GM18870 (cell line): ENCODE measurements around the gene PSMD9.

Experiments used
- ATAC-seq: cut with Tn5 transposase; IDR thresholded peaks from one replicate; pipeline ENCODE4 v1.9.1; 2021; ENCODE audit warnings: moderate library complexity; ENCODE audit not compliant: unreplicated experiment

The PSMD9 gene

DNA sequence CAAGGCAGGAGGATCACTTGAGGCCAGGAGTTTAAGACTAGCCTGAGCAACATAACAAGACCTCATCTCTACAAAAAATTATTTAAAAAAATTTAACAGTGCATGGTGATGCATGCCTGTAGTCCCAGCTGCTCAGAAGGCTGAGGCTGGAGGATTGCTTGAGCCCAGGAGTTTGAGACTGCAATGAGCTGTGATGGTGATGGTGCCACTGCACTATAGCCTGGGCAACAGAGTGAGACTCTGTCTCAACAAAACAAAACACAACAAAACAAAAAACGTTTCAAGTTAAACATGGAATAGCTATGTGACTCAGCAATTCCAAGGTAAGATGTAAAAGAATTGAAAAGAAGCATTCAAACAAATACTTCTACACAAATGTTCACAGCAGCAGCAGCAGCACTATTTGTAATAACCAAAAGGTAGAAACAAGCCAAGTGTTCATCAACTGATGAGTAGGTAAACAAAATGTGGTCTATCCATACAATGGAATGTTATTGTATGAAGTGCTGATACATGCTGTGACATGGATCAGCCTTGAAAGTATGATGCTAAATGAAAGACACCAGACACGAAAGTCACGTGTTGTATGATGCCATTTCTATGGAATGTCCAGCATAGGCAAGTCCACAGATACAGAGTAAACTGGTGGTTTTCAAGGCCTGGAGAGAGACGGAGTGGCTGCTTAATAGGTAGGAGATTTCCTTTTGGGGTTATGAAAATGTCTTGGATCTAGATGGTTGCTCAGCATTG lies 61.2 kb downstream of the PSMD9 start:
- ATAC-seq = no peak

DNA sequence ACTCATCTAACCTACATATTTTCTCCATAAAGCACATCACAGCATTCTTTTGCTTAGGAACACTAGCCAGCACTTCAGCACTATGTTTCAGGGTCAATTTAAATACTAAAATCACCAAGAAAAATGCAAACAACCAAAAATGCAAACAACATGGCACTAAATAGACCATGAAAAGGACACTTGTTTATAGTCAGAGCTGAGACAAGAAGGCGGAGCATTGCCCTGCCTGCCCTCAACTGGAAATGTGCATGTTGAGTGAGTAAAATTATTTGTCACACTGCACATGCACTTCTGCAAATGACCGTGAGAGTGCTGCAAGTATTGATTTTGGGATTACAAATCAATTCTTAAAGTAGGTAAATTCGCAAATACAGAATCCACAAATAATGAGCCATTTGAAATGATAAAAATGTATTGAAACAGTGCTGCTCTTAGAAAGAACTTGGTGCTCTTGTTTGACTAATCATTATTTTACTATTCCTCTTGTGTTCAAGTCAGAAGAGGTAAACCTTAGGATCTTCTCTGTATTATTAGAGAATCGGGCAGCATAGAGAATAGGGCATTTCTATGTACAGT lies 64.6 kb downstream of the PSMD9 start:
- ATAC-seq = no peak

DNA sequence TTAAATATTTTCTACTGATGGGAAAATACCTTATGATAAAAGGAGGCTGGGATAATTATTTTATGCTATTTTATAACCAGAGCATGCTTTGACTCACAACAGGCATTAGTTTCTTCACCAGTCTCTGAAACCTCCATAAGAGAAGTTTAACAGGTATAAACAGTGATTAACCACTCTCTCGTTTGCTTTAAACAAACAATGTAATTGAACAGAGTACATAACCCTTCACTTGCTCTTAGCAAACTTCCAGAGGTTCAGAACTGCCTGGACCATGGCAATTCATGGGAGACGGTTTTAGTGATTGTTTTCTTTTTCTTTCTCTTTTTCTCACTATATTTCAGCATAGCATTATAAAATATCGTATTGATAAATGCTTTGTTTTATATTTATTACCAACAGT lies 65.1 kb downstream of the PSMD9 start:
- no peak for ATAC-seq

DNA sequence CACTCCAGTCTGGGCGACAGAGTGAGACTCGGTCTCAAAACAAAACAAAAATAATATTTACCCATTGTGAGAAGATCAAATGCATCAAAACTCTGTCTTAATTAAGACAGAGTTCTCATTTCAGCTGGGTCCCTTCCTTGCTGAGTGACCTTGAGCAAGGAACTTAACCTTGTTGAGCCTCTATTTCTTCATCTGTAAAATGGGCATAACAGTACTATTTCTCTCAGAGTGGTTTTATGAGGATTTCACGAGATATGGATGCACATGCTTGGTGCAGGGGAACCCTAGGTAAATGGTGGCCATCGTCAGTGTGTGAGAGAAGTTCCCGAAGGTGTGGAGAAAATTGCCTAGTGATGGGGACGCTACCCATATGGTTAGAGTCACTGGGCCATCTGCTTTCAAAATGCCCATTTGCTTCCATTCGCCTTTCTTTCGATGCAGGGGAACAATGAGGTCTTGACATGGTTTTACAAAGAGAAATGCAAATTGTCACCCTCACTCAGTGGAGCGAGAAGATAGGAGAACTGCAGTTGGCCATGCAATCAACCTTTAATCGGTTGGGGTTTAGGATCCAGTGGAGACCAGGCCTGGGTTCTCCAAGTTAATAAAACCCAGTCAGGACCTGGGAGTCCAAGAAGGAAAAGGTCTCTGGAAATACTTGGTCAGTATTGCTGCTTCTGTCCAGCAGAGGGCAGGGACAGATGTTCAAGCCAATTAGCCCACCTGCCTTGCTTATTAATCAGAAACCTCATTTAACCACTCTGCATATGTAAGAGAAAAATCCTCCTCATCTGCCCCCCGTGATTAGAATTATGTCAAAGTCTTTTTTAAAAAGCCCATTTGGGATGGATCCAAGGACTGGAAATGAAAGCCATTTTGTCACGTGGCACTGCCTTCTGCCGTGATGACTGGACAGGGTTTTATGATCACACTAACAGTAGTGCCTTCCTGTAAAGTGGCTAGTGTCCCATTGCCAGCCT lies 67.0 kb downstream of the PSMD9 start:
- ATAC-seq = no peak

DNA sequence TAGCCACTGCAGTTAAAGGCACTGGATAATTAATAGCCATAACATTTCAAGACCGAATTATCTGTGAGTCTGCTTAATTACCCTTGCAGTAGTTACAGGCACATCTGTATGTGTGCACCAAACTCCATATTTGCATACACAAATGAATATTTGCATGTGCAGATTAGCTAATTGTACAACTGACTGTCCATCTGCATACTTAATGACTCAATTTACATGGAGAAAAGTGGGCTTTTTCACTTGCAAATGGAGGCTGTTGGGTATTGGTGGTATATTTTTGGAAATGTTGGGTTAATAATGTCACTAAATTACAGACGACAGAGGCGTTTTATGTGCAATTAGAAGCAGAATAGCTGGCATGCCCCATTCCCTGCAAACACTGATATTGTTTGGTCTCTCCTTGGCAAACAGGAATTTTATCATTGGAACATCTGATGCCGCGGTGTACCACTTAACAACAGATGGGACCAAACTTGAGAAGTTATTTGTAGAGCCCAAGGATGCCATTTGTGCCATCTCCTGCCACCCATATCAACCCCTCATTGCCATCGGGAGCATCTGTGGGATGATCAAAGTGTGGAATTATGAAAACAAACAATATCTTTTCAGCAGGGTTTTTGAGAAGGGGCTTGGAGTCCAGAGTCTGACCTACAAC lies 69.4 kb downstream of the PSMD9 start:
- ATAC-seq = no peak

DNA sequence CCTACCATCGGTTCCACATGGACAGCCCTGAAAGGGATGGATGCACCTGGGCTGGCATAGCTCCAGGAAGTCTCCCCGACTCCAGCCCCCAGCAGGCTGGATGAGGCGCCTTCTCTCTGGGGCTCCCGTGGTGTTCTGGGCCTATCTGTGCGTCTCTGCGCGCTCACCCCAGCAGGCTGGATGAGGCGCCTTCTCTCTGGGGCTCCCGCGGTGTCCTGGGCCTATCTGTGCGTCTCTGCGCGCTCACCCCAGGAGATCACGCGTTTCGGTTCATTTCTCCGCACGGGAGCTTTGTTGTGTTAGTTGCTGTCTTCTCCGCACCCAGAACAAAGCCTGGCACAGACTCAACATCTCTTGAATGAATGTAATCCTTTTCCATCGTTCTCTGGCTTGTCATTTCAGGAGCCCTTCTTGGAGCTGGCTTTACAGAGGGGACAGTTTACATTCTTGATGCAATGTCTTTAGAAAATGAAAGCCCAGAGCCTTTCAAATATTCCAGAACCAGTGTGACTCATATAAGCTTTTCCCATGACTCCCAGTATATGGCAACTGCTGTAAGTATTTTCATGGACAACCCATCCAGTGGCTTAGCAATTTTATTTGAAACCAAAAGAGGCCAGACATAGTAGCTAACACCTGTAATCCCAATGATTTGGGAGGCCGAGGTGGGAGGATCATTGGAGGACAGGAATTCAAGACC lies 70.1 kb downstream of the PSMD9 start:
- no peak for ATAC-seq

DNA sequence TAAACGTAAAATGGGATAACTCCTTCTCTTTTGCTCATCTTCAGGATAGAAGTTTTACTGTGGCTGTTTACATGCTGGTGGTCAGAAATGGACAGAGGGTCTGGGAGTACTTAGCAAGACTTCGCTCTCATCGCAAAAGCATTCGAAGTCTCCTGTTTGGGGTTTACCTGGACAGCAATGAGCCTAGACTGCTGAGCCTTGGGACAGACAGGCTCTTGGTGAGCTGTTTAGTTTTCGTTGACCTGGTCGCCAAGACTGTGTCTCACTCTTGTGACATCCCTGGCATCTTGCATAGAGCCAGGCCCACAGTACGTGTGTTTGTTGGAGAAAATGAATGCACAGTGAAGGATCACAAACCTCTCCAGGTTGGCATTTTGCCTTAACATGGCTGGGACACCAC lies 72.0 kb downstream of the PSMD9 start:
- ATAC-seq = no peak

DNA sequence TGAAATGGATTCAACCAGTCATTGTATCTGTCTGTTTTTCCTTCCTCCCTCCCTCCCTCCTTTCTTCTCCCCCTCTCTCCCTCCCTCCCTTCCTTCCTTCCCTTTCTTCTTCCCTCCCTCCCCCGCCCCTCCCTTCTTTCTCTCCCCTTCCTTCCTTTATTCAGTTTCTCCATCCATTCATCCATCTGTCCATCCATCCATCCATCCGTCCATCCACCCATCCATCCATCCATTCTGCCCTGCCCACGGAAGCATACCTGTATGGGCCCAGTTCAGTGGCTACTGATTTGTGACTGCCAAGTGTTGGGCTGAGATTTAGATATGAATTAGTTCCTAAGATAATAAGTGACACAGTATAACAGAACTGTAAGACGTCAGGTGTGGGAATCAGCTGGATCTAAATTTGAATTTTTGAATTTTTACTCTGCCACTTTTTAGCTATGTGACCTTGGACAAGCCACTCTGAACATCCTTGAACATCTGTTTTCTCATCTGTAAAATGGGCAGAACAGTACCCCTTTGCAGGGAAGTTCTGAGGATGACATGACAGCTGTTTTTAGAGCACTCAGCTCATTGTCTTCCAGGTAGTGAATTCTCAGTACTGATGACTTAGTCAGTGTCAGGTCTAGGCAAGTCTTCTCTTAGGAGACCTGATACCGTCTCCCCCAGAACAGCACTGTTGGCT lies 72.7 kb downstream of the PSMD9 start:
- ATAC-seq = no peak

DNA sequence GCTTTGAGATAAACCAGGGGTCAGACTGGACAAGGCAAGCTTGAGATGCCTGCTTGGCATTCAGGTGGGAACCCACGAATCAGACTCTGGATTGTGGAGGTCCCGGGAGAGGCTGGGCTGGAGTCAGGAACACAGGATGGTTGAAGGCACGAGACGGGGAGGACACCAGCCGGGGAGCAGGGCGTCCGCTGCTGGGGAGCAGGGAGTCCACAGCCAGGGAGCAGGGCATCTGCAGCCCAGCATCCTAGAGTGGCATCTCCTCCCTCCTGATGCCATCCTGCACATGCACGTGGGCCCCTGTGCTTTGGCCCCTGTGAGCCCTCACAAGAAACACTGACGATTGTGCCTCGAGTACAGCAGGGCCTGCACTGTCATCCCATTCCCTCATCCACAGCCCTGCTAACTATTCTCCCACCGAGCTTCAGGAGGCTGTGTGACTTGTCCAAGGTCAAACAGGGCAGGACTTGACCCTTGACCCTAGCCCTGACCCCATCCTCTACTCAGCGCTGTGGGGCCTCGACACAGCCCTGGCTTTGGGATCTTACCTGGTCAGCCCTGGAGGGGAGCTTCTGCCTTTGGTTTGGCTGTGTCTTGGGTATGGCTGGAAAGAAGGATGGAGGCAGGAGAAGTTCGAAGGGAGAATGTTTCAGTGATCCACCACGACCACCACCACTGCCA lies 74.9 kb downstream of the PSMD9 start:
- ATAC-seq = no peak

DNA sequence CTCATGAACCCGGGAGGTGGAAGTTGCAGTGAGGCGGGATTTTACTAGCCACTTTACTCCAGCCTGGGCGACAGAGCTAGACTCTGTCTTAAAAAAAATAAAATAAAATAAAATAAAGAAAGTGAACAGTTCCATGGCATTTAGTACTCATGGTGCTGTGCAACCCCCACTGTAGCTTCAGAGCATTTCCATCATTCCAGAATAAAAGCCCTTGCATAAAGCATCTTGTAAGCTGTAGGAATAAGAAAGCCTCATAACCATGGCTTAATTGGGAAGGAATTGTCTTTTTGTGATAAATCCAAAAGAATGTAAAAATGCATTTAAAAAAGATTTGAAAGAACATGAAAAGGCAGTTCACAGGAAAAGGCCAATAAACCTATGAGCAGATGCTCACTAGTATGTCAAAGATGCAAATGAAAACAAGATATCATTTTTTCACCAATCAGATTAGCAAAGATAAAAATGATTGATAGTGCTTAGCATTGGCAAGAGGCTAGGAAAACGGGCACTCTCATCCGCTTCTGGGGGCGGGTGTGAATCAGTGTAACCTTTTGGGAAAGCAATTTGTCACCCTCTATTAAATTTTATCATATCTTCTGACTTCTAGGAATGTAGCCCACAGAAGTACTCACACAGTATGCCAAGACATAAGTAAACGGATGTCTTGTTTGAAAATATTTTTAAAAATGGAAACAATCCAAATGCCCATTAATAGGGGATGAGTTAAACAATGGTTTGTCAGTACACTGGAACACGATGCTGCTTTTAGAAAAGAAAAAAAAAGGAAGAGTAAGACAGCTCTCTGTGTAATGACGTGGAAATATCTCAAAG lies 76.4 kb downstream of the PSMD9 start:
- no peak for ATAC-seq

DNA sequence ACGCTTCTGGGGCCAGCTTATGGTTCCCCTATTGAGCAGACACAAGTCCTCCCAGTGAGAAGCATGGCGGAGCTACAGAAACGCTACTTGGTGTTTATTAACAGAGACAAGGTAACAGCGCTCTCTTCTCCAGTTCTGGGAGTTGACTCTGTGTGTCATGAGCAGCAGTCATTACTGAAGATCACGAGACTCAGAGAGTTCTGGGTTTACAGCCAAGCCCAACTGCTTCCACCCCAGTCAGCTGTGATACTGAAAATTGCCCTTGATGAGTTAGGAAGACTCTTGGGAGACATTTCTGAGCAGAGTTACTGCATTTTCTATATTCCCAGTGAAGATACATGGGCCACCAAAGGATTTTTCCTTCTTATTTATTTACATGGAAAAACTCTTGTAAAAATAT lies 78.4 kb downstream of the PSMD9 start:
- no peak for ATAC-seq
